Hepatocyte (in vitro differentiated cells): ENCODE results near the gene PPFIBP2. TPM values are rescaled to one million over a fixed set of nuclear protein-coding genes. Genes with fewer than 3 reads are reported as not detected.

Experiments
- DNase-seq: peaks from one replicate; pipeline ENCODE4 v3.0.0-alpha.2; 2016; ENCODE audit warnings: low spot score
- H2AFZ ChIP-seq: fragments of 200-600 bp; sonication (generic); 2 replicates; pipeline ENCODE4 v1.6.0; 2016; ENCODE audit warnings: antibody characterized with exemption, mild to moderate bottlenecking
- H3K27ac ChIP-seq: fragments of 200-600 bp; sonication (generic); 2 replicates; pipeline ENCODE4 v1.5.1; 2016; ENCODE audit warnings: mild to moderate bottlenecking
- H3K27me3 ChIP-seq: fragments of 200-600 bp; sonication (generic); 2 replicates; pipeline ENCODE4 v1.6.1; 2016
- H3K36me3 ChIP-seq: fragments of 200-600 bp; sonication (generic); replicated peaks from 2 replicates; pipeline ENCODE4 v1.5.1; 2016; ENCODE audit warnings: low read depth; ENCODE audit not compliant: insufficient read depth
- H3K4me1 ChIP-seq: fragments of 200-600 bp; sonication (generic); 2 replicates; pipeline ENCODE4 v1.5.1; 2016; ENCODE audit warnings: mild to moderate bottlenecking, moderate library complexity; ENCODE audit not compliant: insufficient read depth
- H3K4me2 ChIP-seq: fragments of 200-600 bp; sonication (generic); 2 replicates; pipeline ENCODE4 v1.6.0; 2016
- H3K4me3 ChIP-seq: fragments of 200-600 bp; sonication (generic); 2 replicates; pipeline ENCODE4 v1.5.1; 2016; ENCODE audit warnings: mild to moderate bottlenecking
- H3K79me2 ChIP-seq: fragments of 200-600 bp; sonication (generic); 2 replicates; pipeline ENCODE4 v1.6.0; 2017; ENCODE audit warnings: mild to moderate bottlenecking
- H3K9me2 ChIP-seq: fragments of 200-600 bp; sonication (generic); replicated peaks from 2 replicates; pipeline ENCODE4 v1.6.0; 2017; ENCODE audit warnings: mild to moderate bottlenecking; ENCODE audit not compliant: insufficient read depth
- H3K9me3 ChIP-seq: fragments of 200-600 bp; sonication (generic); 2 replicates; pipeline ENCODE4 v1.5.1; 2016; ENCODE audit warnings: low read depth, mild to moderate bottlenecking
- H4K20me1 ChIP-seq: fragments of 200-600 bp; sonication (generic); 2 replicates; pipeline ENCODE4 v1.6.0; 2016; ENCODE audit warnings: mild to moderate bottlenecking; ENCODE audit not compliant: insufficient read depth, poor library complexity, severe bottlenecking
- EZH2 ChIP-seq: fragments of 200-600 bp; sonication (generic); IDR thresholded peaks from 2 replicates; pipeline ENCODE4 v1.6.1; 2016; ENCODE audit warnings: antibody characterized with exemption, mild to moderate bottlenecking, borderline replicate concordance
- EZH2phosphoT487 ChIP-seq: fragments of 200-600 bp; sonication (generic); IDR thresholded peaks from one replicate; pipeline ENCODE4 v1.6.1; 2018; ENCODE audit warnings: antibody characterized with exemption, mild to moderate bottlenecking, low read depth, moderate library complexity; ENCODE audit not compliant: unreplicated experiment, severe bottlenecking
- WGBS: methylation state at CpG from one replicate; pipeline ENCODE4 v1.1.6; 2016; ENCODE audit warnings: low lambda C conversion rate; ENCODE audit errors: missing lambda C conversion rate; 5-methylcytosine and 5-hydroxymethylcytosine counted together
- polyA plus RNA-seq: library from polyadenylated mRNA; unstranded; fragments of >200 nt; fragmentation: Nextera tagmentation; extraction: Ambion mirVana; gene quantifications from 2 replicates; pipeline ENCODE4 v1.2.1, GENCODE V29; 2016
- total RNA-seq: library from RNA; depleted of rRNA; stranded (reverse); fragments of >200 nt; gene quantifications from 2 replicates; pipeline ENCODE4 v1.2.3, GENCODE V29; 2014
- TF ChIP-seq, protein P1 (sequence below): fragments of 200-600 bp; sonication (generic); IDR thresholded peaks from 2 replicates; pipeline ENCODE4 v1.5.1; 2016; ENCODE audit warnings: antibody characterized with exemption, mild to moderate bottlenecking; ENCODE audit not compliant: poor library complexity

Gene PPFIBP2
- total and polyA plus RNA-seq, 2 experiments from 2014 or later = 33.9 to 55.8 TPM

DNA sequence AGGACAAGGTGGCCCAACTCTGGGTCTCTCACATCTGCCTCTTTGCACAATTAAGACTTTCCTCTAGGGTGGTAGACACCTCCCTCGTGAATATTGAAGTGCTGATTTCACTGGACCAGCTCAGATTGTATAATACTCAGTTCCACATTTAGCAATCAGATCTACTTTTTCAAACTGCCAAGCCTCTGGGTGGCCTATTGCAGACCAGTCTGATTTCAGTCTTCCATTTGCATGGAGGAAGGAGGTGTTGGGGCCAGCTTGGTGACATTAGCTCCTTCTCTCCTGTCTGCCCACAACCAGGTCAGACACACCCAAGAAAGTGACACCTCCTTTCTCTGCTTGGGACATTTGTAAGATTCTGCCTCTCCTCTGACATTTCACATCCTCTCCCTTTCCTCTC is 78.2 kb downstream of the PPFIBP2 start:
- TF ChIP-seq, protein P1, sequence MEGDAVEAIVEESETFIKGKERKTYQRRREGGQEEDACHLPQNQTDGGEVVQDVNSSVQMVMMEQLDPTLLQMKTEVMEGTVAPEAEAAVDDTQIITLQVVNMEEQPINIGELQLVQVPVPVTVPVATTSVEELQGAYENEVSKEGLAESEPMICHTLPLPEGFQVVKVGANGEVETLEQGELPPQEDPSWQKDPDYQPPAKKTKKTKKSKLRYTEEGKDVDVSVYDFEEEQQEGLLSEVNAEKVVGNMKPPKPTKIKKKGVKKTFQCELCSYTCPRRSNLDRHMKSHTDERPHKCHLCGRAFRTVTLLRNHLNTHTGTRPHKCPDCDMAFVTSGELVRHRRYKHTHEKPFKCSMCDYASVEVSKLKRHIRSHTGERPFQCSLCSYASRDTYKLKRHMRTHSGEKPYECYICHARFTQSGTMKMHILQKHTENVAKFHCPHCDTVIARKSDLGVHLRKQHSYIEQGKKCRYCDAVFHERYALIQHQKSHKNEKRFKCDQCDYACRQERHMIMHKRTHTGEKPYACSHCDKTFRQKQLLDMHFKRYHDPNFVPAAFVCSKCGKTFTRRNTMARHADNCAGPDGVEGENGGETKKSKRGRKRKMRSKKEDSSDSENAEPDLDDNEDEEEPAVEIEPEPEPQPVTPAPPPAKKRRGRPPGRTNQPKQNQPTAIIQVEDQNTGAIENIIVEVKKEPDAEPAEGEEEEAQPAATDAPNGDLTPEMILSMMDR = no peak
- TF ChIP-seq EZH2 (no peak), EZH2phosphoT487 (no peak)
- peaks cover 49% of the 10 kb centered on the region for H3K79me2 ChIP-seq
- no peak overlapping the region for H3K4me3 ChIP-seq
- H3K9me3 ChIP-seq = no peaks in the 10 kb centered on the region
- no peak overlapping the region for H2AFZ ChIP-seq
- no peak overlapping the region for H3K4me2 ChIP-seq
- no peaks in the 10 kb centered on the region for H3K9me2 ChIP-seq
- no peaks in the 10 kb centered on the region for H4K20me1 ChIP-seq
- H3K36me3 ChIP-seq = no peaks in the 10 kb centered on the region
- H3K27me3 ChIP-seq = no peaks in the 10 kb centered on the region
- DNase-seq = no peak
- WGBS = 100% methylated on average over 1 of the region's 1 CpG
- H3K4me1 ChIP-seq = peaks cover 27% of the 10 kb centered on the region
- no peak overlapping the region for H3K27ac ChIP-seq

DNA sequence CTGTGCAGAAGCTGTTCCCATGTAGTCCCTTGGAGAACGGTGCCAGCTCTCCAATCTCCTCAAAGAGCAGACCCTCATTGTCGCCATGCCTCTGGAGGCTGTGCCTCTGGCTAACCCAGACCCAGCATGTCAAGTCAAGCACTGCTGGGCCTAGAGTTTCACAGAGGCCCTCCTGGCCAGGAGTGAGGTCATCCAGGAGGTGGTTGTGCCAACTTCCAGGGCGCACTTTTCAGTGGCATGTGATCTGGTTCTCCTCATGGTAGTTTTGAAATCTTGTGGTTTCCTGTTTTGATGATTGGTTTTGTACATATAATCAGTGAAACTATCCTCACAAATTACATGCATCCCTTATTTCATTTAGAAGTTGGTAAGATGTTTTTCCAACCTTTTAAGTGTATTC is 78.9 kb downstream of the PPFIBP2 start:
- H3K4me1 ChIP-seq = peaks cover 33% of the 10 kb centered on the region
- no peak overlapping the region for H3K4me2 ChIP-seq
- no peaks in the 10 kb centered on the region for H4K20me1 ChIP-seq
- H3K27ac ChIP-seq = no peak overlapping the region
- no peaks in the 10 kb centered on the region for H3K9me3 ChIP-seq
- WGBS = 91% methylated on average over 3 of the region's 3 CpGs
- no peaks in the 10 kb centered on the region for H3K27me3 ChIP-seq
- no peaks in the 10 kb centered on the region for H3K9me2 ChIP-seq
- H3K36me3 ChIP-seq = no peaks in the 10 kb centered on the region
- H3K79me2 ChIP-seq = peaks cover 44% of the 10 kb centered on the region
- DNase-seq = no peak
- no peak for TF ChIP-seq EZH2phosphoT487
- TF ChIP-seq, protein P1 = no peak
- TF ChIP-seq EZH2 = no peak
- H3K4me3 ChIP-seq = no peak overlapping the region
- no peak overlapping the region for H2AFZ ChIP-seq

DNA sequence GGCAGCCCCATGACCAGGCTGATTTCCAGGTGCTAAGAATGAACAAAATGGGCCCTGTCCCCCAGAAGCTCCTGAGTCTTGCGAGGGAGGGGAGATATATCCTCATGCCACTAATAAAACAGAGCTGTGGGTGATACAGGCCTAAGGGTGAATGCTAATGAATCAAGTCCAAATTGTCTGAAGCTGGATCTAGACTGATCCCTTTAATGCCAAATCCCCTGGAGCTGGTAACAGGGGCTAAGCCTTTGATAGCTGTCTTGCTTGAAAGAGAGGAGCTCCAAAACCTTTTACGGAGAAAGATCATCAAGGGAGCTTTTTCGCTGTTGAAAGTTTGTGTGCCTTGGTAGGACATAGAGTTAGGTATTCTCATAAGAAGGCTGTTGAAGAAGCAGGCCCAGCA is 79.7 kb downstream of the PPFIBP2 start:
- TF ChIP-seq, protein P1 = no peak
- TF ChIP-seq EZH2 (no peak), EZH2phosphoT487 (no peak)
- no peaks in the 10 kb centered on the region for H3K9me2 ChIP-seq
- H4K20me1 ChIP-seq = no peaks in the 10 kb centered on the region
- WGBS = 55% methylated on average over 3 of the region's 3 CpGs
- H3K4me3 ChIP-seq = no peak overlapping the region
- H2AFZ ChIP-seq = no peak overlapping the region
- no peaks in the 10 kb centered on the region for H3K27me3 ChIP-seq
- H3K27ac ChIP-seq = no peak overlapping the region
- H3K79me2 ChIP-seq = peaks cover 38% of the 10 kb centered on the region
- no peaks in the 10 kb centered on the region for H3K9me3 ChIP-seq
- H3K36me3 ChIP-seq = no peaks in the 10 kb centered on the region
- DNase-seq = no peak
- H3K4me2 ChIP-seq = no peak overlapping the region
- H3K4me1 ChIP-seq = peaks cover 33% of the 10 kb centered on the region
